ENCODE measurements around the gene TNP2.

TNP2 gene

DNA sequence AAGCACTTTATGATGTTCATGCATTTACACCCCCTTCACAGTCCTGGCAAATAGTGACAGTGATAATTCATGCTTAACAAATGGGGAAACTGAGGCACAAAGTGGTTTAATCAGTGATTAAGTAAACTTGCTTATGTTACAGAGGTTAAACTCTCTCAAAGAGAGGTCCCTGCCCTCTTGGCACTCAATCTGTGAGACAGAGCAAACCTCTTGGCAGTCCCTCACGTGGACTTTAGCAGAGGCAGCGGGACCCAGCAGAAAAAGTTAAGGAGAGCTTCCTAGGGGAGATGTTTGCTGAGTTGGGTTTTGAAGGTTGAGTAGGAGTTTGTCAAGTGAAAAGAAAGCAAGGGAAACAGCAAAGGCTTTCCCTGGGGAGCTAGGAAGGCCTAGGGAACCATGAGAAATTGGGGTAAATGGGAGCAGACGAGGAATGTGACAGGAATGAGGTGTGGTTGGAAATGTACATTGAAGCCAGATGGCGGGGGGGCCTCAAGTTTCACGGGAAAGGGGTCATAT lies 23.8 kb downstream of the TNP2 start:
- no peak for DNase-seq (ENCODE audit: low read depth in 2 of 2, low spot score in 1 of 2)

DNA sequence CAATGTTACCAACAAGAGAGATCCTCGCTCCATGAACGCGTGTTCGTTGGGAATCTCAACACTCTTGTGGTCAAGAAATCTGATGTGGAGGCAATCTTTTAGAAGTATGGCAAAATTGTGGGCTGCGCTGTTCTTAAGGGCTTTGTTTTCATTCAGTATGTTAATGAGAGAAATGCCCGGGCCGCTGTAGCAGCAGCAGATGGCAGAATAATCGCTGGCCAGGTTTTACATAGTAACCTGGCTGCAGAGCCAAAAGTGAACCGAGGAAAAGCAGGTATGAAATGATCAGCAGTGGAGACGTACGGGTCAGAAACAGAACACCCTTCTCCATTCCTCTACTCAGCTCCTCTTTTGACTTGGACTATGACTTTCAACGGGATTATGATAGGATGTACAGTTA lies 26.5 kb downstream of the TNP2 start:
- no peak for DNase-seq (ENCODE audit: low read depth in 2 of 2, low spot score in 1 of 2)

DNA sequence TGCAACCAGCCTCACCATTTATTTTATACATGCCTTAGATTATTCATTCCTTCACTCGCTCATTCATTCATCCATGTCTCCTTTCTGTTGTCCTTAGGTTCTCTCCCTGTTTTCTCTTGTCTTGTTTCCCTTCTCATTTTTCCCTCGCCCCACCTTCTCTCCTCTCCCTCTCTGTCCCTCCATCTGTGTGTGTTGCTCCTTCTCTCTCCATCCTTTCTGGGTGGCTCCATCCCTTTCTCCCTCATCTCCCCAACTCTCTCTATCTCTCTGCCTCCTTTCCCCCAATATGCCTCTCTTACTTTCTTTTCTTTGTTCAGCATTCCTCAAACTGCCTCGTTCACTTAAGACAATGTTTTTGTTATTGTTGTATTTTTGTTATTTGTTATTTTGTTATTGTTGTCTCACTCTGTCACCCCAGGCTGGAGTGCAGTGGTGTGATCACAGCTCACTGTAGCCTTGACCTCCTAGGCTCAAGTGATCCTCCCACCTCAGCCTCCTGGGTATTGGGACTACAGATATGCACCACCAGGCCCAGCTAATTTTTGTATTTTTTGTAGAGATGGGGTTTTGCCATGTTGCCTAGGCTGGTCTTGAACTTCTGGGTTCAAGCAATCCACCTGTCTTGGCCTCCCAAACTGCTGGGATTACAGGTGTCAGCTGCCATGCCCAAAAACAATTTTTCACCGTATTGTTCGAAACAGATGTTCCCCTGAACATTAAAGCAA lies 27.5 kb downstream of the TNP2 start:
- no peak for DNase-seq (ENCODE audit: low read depth in 2 of 2, low spot score in 1 of 2)

DNA sequence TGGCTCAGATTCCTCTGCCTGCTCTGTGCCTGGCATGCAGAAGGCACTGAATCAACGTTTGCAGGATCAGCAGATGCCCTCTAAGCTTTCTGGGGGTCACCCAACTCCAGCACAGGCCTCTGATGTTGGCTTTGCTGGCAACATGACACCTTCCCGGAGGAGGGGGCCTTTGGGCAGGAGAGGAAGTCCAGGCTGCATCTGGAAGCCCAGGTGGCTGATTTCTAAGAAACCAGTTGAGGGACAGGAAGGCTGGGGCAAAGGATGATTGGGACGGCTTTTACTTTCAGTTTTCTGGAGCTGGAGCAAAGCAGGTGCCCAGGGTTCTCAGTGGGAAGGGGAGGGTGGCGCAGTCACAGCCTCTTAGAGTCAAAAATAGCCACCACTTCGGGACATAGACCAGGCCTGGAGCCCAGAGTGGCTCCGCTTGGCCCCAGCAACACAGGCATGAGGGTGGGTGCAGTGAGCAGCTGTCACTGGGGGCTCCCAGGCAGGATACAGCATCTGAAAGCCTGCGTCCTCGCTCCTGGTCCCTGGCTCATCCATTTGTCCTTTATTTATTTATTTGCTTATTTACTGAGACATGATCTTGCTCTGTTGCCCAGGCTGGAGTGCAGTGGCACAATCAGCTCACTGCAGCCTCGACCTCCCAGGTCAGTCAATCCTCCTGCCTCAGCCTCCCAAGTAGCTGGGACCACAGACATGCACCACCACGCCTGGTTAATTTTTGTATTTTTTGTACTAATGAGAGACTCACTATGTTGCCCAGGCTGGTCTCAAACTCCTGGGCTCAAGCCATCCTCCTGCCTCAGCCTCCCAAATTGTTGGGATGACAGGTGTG lies 28.3 kb downstream of the TNP2 start:
- DNase-seq (ENCODE audit: low read depth in 2 of 2, low spot score in 1 of 2): no peak

DNA sequence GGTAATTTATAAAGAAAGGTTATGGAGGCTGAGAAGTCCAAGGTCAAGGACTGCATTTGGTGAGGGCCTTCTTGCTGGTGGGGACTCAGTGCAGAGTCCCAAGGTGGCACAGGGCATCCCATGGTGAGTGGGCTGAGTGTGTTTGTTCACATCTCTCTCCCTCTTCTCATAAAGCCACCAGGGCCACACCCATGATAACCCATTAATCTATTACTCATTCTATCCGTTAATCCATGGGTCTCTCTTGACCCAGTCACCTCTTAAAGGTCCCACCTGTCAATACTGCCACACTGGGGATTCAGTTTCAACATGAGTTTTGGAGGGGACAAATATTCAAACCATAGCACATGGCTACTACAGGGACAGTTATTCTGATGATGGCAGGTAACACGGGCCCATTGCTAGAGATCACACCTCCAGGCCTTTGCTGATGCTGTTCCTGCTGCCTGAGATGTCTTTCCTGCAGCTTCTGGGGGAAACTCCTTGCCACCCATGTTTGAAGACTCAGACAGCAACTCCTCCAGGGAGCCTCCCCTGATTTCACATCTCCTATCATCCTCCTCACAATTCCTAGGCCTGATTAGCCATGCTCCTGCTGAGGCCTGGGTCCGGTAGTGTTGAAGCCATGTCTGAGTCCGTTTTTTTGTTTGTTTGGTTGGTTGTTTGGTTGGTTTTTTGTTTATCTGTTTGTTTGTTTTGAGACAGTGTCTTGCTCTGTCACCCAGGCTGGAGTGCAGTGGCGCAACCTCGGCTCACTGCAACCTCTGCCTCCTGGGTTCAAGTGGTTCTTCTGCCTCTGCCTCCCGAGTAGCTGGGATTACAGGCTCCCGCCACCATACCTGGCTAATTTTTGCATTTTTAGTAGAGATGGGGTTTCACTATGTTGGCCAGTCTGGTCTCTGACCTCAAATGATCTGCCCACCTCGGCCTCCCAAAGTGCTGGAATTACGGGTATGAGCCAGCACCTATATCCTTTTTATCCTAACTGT lies 29.2 kb downstream of the TNP2 start:
- no peak for DNase-seq (ENCODE audit: low read depth in 2 of 2, low spot score in 1 of 2)

DNA sequence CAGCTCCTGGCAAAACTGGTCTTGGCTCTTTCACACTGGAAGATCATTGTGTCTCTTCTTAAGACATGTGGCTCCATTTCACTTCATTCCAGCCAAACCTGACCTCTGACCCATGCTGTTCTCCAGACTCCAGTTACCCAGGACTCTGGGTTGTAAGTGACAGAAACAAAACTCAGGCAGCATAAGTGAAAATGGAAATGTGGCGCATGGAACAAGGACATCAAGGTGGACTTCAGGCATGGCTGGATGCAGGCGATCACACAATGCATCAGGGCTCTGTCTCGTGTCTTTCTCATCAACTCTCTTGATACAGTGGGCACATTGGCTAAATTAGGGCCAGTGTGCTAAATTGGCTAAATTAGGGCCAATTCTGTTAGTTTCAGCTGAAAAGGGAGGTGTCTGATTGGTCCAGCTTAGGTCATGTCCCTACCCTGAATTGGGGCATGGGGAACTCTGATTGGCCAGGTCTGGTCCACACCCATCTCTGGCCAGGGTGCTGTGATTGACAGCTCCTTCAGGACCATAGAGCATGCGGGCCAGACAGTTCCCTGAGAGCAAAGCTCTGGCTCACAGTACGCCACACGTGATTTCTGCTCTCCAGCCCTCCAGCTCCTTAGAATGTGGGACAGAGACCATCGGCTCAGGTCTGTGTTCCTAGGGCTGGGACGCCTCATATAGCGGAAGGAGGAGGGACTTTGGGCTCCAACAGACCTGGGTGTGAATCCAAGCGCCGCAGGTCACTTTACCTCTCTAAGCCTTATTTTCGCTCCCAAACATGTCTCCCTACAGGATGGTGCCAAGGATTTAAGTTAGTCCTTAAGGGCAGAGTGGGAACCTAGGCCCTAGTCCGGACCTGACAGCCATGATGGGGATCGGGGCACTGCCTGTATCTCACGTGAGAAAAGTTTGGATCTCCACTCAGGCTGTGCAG lies 30.6 kb downstream of the TNP2 start:
- DNase-seq (ENCODE audit: low read depth in 2 of 2, low spot score in 1 of 2): no peak

DNA sequence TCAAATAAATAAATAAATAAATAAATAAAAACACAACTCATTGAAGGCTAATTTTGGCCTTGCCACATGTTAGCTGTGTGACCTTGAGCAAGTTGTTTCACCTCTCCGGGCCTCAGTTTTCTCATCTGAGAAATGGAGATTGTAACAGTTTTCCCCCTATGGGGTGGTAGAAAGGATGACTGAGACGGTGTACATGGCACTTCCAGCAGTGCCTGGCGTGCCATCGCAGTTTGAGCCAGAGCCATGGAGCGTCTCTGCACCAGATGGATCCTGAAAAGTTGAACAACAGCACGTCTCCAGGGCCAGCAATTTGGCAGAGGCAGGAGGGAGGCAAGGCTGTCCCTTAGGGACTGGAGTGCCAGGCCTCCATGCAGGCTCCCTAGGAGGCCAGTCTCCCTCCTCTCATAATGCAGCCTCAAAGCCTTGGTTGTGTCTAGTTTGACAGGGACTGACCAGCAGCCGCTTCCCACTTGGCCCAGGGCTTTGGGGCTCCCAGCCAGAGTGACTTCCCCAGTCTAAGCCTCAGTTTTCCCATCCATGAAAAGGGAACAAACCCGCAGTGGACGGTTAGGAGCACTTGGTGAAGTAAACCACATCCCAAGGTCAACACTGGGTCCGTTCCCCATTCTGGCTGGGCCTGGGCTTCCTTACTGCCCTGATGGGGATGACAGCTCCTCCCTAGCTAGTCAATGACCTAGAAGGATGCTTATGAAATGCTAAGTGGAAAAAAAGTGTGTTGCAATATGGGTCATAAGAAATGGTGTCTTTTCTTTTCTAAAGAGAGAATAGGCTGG lies 32.5 kb downstream of the TNP2 start:
- no peak for DNase-seq (ENCODE audit: low read depth in 2 of 2, low spot score in 1 of 2)

DNA sequence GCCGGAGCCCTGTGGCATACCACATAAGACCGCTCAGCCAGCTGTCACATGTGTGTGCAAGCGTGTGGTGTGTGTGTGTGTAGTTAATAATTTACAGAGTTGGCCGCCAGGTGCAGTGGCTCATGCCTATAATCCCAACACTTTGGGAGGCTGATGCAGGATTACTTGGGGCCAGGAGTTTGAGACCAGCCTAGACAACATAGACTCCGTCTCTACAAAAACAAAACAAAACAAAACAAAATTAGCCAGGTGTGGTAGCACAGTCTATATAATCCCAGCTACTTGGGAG lies 33.5 kb downstream of the TNP2 start:
- no peak for DNase-seq (ENCODE audit: low read depth in 2 of 2, low spot score in 1 of 2)

DNA sequence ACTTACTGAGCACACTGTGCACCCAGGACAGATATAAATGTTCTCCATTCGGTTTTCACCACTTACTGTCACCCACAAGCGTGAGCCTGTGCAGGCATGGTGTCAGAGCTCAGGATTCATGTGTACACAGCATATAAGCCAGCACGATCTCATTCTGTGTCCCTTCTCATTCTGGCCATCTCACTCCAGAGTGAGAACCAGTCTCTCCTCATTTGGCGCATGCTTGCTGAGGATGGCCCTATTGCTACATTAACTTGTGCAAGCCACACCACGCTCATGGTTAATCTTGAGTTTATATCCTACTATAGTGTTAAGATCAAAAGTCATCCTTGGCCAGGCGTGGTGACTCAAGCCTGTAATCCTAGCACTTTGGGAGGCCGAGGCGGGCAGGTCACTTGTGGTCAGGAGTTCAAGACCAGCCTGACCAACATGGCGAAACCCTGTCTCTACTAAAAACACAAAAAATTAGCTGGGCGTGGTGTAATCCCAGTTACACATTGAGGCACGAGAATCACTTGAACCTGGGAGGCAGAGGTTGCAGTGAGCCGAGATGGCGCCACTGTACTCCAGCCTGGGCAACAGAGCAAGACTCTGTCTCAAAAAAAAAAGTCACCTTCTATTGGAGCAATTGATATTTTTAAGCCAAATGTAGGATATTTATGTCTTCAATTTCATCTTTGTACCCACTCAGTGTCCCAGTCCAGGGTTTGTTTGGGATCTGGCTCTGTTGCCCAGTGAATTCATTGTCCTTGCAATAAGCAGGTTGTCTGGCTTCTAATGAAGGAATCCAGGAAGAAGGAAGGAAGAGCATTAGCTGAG lies 34.0 kb downstream of the TNP2 start:
- DNase-seq (ENCODE audit: low read depth in 2 of 2, low spot score in 1 of 2): no peak

DNA sequence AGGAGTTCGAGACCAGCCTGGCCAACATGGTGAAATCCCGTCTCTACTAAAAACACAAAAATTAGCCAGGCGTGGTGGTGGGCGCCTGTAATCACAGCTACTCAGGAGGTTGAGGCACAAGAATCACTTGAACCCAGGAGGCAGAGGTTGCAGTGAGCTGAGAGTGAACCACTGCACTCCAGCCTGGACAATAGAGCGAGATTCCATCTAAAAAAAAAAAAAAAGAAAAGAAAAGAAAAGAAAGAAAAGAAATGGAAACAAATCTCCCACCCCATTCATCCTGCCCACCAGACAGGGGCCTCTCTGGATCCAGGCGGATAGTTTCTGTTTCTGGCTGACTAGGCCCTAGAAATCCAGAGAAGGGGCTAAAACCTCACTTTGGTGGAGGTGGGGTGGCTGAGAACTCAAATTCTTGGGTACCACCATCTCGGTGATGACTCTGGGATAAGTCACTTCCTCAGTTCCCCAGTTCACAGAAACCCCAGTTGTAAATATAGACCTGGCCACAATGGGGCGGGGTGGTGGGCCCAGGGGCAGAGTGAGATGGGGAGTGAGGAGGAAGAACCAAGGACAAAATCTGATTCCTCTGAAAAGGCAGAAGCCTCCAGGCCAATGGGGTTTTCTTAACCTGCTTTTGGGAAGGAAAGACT lies 35.3 kb downstream of the TNP2 start:
- peak in 1 of 2 donors; percentile 65 for DNase-seq (ENCODE audit: low read depth in 2 of 2, low spot score in 1 of 2)

DNA sequence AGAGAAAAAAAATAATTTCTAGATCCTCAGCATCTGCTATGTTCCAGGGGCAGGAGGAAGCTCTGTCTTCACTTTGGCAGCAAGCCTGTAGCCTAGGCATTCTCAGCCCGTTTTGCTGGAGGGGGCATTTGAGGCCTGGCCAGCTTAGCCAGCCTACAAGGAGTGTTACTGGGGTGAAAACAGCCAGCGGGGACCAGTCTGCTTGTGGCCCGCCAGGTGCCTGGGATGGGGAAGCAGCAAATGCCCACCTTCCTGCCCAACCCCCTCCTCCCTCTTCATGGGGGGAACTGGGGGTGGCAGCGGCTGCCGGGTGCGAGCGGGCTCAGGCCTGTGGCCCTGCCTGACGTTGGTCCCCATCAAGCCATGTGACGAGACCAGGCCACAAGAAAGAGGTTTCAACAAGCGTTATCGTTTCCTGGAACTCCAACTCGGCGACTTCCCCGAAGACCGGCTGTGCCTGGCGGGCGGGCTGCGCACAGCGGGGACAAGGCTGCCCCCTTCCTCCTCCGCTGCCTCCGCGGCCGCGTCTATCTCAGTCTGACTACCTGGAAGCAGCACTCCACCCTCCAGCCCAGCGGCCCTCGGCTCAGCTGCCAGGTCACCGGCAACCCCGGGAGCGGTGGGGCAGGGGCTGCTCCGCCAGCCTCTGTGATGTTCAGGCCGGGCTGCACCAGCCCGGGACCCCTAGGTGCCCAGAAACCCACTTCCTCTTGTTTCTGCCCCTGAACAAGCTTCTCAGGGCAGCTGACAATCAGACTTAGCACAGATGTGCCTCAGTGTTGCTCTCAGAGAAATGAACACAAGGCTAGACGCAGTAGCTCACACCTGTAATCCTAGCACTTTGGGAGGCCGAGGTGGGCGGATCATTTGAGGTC lies 36.0 kb downstream of the TNP2 start:
- DNase-seq (ENCODE audit: low read depth in 2 of 2, low spot score in 1 of 2): peak; percentile 74 to 79

DNA sequence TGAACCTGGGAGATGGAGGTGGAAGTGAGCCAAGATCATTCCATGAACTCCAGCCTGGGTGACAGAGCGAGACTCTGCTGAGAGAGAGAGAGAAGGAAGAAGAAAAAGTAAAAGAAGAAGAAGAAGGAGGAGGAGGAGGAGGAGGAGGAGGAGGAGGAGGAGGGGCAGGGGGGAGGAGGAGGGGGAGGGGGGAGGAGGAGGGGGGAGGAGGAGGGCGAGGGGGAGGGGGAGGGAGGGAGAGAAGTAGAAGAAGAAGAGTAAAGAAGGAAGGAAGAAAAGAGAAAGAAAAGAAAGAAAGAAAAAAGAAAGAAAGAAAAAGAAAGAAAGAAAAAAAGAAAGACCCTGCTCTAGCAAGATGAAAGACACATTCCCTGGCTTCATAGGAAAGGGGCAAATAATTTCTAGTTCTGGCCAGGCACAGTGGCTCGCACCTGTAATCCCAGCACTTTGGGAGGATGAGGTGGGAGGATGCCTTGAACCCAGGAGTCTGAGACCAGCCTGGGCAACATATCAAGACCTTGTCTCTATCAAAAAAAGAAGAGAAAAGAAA lies 36.7 kb downstream of the TNP2 start:
- DNase-seq (ENCODE audit: low read depth in 2 of 2, low spot score in 1 of 2): no peak

DNA sequence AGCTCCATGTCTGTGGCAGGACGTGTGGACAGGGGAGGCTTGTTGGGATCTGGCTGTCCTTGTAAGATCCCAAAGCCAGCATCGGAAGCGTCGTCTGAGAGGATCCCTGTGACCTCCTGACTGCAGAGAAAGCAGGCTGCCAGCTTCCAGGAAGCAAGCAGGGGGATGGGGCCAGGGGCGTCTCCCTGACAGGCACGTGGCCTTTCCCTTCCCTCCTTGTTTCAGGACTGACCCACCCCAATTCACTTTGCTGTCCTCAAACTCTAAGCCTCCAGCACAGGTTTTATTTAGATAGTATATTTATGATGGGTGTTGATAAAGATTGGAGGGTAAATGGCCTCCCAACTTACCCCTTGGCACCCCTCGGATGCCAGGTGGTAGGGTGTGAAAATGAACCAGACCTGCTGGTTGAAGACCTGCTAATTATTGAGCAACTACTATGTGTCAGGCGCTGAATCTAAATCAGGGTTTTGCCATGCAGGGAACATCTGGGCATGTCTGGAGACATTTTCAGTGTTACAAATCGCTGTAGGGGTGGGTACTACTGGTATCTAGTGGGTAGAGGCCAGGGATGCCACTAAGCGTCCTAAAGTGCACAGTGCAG lies 37.7 kb downstream of the TNP2 start:
- no peak for DNase-seq (ENCODE audit: low read depth in 2 of 2, low spot score in 1 of 2)

DNA sequence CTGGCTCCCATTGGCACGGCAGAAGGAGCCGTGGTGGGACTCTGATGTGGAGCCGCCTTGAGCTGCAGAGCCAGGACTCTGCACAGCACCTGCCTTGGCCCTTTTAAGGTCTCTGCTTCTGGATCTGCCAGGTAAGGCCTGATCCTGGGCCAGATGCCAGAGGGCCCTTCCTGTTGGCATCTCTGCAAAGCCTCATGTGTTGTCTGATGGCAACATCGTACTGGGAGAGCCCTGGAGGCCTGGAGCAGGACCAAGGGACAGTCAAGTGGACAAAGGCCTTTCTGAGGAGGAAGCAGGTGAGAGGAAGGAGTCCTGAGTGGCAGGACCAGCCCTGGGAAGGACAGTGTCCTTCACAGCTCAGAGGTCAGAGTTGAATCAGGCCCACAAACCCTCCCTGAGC lies 39.2 kb downstream of the TNP2 start:
- no peak for DNase-seq (ENCODE audit: low read depth in 2 of 2, low spot score in 1 of 2)

DNA sequence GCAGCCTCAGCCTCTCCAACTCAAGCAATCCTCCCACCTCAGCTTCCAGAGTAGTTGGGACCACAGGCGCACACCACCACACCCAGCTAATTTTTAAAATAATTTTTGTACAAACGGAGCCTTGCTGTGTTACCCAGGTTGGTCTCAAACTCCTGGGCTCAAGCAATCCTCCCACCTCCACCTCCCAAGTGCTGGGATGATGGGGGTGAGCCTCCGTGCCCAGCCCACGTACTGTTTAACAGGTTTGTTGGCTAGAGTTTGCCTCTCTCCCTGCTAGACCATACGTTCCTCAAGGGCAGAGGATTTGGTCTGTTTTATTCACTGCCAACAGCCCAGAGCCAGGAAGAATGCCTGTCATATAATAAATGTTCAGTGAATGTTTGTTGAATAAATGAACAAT lies 39.7 kb downstream of the TNP2 start:
- no peak for DNase-seq (ENCODE audit: low read depth in 2 of 2, low spot score in 1 of 2)

Data from stimulated activated CD8-positive, alpha-beta memory T cell treated with anti-CD3 and anti-CD28 coated beads, Interleukin-4, amount 100 ng/mL, for 4 hours (primary cell).